Measurements from ENCODE around the gene PPM1B. TPM values are rescaled to one million over a fixed set of nuclear protein-coding genes. Genes with fewer than 3 reads are reported as not detected.

Gene PPM1B
- total and polyA plus RNA-seq, 2 of the 8 experiments (the other 6 are each of a cell fraction or from before 2014, with no cell fraction given), result 43.6 to 126 TPM

GRCh38 chr2:44273596-44273995 lies 104.9 kb downstream of the PPM1B start:
- Histone ChIP-seq H3K36me3 (ENCODE audit: control insufficient read depth in 2 of 4, insufficient read depth in 4 of 4, low read length in 3 of 4) (no peaks in the 10 kb centered on the region), H3K23me2 (ENCODE audit: low read depth, low read length) (no peaks in the 10 kb centered on the region), H4K20me1 (replicated peaks in 1 of 2; ENCODE audit: control insufficient read depth in 1 of 2, insufficient read depth in 2 of 2, low read length in 2 of 2) (no peaks in the 10 kb centered on the region), H3K79me2 (ENCODE audit: control insufficient read depth in 1 of 2, insufficient read depth in 2 of 2, low read length in 2 of 2) (no peaks in the 10 kb centered on the region), H2BK120ac (replicated peaks; ENCODE audit: low read depth, low read length) (no peak overlapping the region), H3K14ac (ENCODE audit: insufficient read length) (no peak overlapping the region), H2BK15ac (ENCODE audit: low read length) (no peak overlapping the region), H4K91ac (replicated peaks; ENCODE audit: insufficient read length, low read length) (no peak overlapping the region), H4K5ac (ENCODE audit: insufficient read length, low read depth, low read length) (no peak overlapping the region), H3K18ac (ENCODE audit: extremely low read depth, low read length) (no peak overlapping the region), H3K23ac (ENCODE audit: insufficient read length) (no peak overlapping the region), H2AFZ (ENCODE audit: low read length) (no peak overlapping the region), H3K79me1 (ENCODE audit: low read depth, low read length) (no peaks in the 10 kb centered on the region), H3K4me3 (ENCODE audit: extremely low read depth in 1 of 4, insufficient read depth in 2 of 4, low read depth in 3 of 4, low read length in 4 of 4) (no peak overlapping the region), H2BK5ac (ENCODE audit: low read depth, low read length) (no peak overlapping the region), H3K4me1 (replicated peaks in 1 of 4; ENCODE audit: control insufficient read depth in 3 of 4, insufficient read depth in 4 of 4, low read length in 3 of 4) (no peaks in the 10 kb centered on the region), H2BK12ac (ENCODE audit: low read depth, low read length) (no peak overlapping the region), H3K9ac (replicated peaks in 1 of 4; ENCODE audit: extremely low read depth in 1 of 4, low read depth in 3 of 4, low read length in 3 of 4) (no peak overlapping the region), H3K27me3 (replicated peaks in 1 of 4; ENCODE audit: control insufficient read depth in 3 of 4, extremely low read depth in 1 of 4, insufficient read depth in 3 of 4, low read length in 3 of 4) (no peaks in the 10 kb centered on the region), H2BK20ac (ENCODE audit: low read length) (no peak overlapping the region), H4K8ac (ENCODE audit: extremely low read depth, insufficient read depth, low read length) (no peak overlapping the region), H3K4ac (replicated peaks; ENCODE audit: insufficient read length, low read depth, low read length) (no peak overlapping the region), H3K9me3 (ENCODE audit: insufficient read depth in 2 of 2, low read depth in 1 of 2, low read length in 1 of 2) (no peaks in the 10 kb centered on the region), H2AK5ac (ENCODE audit: low read depth, low read length) (no peak overlapping the region), H3K4me2 (ENCODE audit: insufficient read depth in 1 of 2, low read depth in 2 of 2, low read length in 2 of 2) (no peak overlapping the region), H3K27ac (ENCODE audit: low read depth, low read length) (no peak overlapping the region), H3K56ac (replicated peaks; ENCODE audit: insufficient read length, low read depth, low read length) (no peak overlapping the region)
- ChIA-PET CTCF (ENCODE audit: partially characterized antibody) (interaction anchor here (0.6 to 1.9 kb wide), 7 partner anchors 10 to 496 kb away, joined by 3 to 9 read pairs (median 3); no protein-coding TSS in a partner anchor), POLR2A (ENCODE audit: partially characterized antibody) (no interaction called here)
- no peak for DNase-seq (ENCODE audit: low read depth in 1 of 2, low spot score in 2 of 2)
- TF ChIP-seq HDAC6 (IDR thresholded peaks at IDR 0.05; ENCODE audit: low read depth, low read length), result no peak
- no peak for TF ChIP-seq SRF (IDR thresholded peaks at IDR 0.05; ENCODE audit: low read depth, low read length)
- TF ChIP-seq CHD2 (IDR thresholded peaks at IDR 0.05; ENCODE audit: low read length), result no peak
- no peak for TF ChIP-seq EGR1 (IDR thresholded peaks at IDR 0.05; ENCODE audit: borderline replicate concordance, low read depth, low read length)
- TF ChIP-seq CEBPB (IDR thresholded peaks at IDR 0.05; ENCODE audit: low read depth, low read length), result no peak
- no peak for TF ChIP-seq JUND (IDR thresholded peaks at IDR 0.05; ENCODE audit: low read length)
- TF ChIP-seq BACH1 (IDR thresholded peaks at IDR 0.05; ENCODE audit: low read length), result no peak
- no peak for TF ChIP-seq ASH2L (IDR thresholded peaks at IDR 0.05; ENCODE audit: low read length)
- no peak for TF ChIP-seq ZNF274 (IDR thresholded peaks at IDR 0.05; ENCODE audit: borderline replicate concordance, extremely low read depth, low read length)
- no peak for TF ChIP-seq SP1 (IDR thresholded peaks at IDR 0.05; ENCODE audit: low read depth, low read length)
- no peak for FAIRE-seq
- WGBS, 2 experiments (ENCODE audit: extremely low coverage in 1 of 2, insufficient coverage in 1 of 2, insufficient read length in 1 of 2, insufficient replicate concordance in 2 of 2, low coverage in 1 of 2, low lambda C conversion rate in 2 of 2, missing lambda C conversion rate in 1 of 2), result 76% methylated on average over 2 of the region's 2 CpGs; no CpG with 5 or more reads in 1 of the 2 experiments
